GM12874 (cell line): ENCODE results near the gene WDR18.
A peak's percentile ranks its signal among the peaks of the same experiment; 100 is the strongest.

Experiments
- TF ChIP-seq, protein P1 (sequence below): IDR thresholded peaks from 2 replicates; pipeline ENCODE4 v1.5.1; 2011; ENCODE audit warnings: low read depth, mild to moderate bottlenecking, control low read depth, low read length, moderate library complexity; ENCODE audit not compliant: insufficient read depth

WDR18 gene

DNA sequence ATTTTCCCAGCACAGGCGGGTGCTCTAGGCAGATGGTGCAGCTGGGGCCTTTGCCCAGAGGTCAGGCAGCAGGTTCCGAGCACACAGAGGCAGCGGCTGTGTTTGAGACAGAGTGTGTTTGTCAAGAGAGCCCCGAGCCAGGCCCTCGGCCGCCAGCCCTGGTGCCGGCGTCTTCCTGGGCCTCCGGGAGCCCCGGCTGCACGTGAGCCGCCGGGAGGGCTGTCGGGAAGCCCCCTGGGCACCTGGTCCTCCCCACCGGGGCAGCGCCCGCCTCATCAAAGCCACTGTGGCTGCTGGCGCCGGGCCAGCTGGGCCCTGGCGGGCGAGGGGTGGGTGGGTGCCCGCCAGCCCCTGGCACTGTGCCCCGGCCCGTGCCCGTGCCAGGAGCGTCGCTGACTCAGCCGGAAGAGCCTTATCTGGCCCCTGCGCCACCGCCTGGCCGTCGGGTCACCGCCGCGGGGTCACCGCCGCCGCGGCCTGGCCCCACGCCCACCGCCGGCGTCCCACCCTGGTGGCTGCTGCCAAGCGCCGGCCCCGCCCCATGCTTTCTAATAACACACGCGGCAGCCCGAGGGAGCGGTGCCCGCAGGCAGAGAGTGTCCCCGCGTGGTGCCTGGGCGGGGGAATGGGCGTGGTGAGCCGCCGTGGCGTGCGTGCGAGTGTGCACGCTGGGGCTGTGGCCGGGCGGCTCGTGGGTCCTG, 43.4 kb upstream of the WDR18 start:
- TF ChIP-seq, protein P1, sequence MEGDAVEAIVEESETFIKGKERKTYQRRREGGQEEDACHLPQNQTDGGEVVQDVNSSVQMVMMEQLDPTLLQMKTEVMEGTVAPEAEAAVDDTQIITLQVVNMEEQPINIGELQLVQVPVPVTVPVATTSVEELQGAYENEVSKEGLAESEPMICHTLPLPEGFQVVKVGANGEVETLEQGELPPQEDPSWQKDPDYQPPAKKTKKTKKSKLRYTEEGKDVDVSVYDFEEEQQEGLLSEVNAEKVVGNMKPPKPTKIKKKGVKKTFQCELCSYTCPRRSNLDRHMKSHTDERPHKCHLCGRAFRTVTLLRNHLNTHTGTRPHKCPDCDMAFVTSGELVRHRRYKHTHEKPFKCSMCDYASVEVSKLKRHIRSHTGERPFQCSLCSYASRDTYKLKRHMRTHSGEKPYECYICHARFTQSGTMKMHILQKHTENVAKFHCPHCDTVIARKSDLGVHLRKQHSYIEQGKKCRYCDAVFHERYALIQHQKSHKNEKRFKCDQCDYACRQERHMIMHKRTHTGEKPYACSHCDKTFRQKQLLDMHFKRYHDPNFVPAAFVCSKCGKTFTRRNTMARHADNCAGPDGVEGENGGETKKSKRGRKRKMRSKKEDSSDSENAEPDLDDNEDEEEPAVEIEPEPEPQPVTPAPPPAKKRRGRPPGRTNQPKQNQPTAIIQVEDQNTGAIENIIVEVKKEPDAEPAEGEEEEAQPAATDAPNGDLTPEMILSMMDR, result 0 out of 2 replicates have a peak, but pooled peaks have one; percentile 10

GRCh38 chr19:941292-942132, 42.6 kb upstream of the WDR18 start:
- TF ChIP-seq, protein P1, result no peak

DNA sequence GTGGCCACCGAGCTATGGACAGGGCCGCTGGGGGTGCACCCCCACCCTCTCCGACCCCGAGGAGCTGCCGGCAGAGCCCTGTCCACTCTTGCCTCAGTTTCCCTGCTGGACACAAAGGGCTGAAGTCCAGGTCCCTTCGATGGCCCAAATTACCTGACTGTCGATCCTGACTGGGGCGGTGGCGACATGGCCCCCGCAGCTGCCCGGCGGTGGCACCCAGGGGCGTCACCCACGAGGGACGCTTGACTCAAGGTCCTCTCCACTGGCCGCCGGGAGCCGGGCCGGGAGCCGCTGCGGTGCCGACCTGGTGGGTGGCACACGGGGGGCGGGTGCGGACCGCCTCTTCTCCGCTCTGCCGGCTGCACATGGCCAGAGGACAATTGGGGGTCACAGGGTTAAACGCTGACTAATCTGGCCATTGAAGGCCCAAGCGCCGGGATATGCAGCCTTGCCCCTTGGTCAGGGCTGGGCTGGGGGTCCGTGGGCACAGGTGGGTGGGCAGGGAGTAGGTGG, 42.0 kb upstream of the WDR18 start:
- TF ChIP-seq, protein P1, result no peak

GRCh38 chr19:943551-944170, 40.5 kb upstream of the WDR18 start:
- TF ChIP-seq, protein P1, result no peak

DNA sequence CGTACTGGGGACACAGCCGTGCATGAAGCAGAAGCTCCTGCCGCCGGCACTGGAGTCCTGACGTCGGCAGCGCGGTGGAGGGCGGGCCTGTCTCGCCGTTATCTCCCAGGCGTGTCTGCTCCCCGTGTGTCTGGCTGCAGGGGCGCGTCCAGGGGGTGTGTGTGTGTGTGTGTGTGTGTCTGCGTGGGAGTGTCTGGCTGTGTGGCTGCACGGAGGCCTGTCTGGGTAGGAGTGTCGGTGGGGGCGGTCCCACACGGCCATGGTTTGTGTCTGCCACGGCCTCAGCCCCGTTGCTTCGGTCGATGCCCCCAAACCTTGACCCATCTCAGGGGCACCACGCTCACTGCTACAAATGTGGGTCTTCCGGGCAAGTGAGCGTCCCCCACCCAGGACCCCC, 40.0 kb upstream of the WDR18 start:
- TF ChIP-seq, protein P1, result no peak

GRCh38 chr19:944663-945241, 39.4 kb upstream of the WDR18 start:
- TF ChIP-seq, protein P1, result no peak
